Hematopoietic multipotent progenitor cell treated with erythropoietin and hydrocortisone succinate and interleukin-3 and kit ligand, for 6 days (in vitro differentiated cells): Measurements from ENCODE around the gene HIP1.
A peak's percentile ranks its signal among the peaks of the same experiment; 100 is the strongest.
"Not testable (repeated sequence)": the region's sequence is repeated elsewhere in the genome, so short reads cannot be mapped to it uniquely, and the experiment has no call there.

ENCODE experiments used
- DNase-seq: peaks from one replicate; pipeline ENCODE4 v3.0.0-alpha.2; 2015

The HIP1 gene

GRCh38 chr7:75567948-75568595, 170.7 kb downstream of the HIP1 start:
- no peak for DNase-seq

DNA sequence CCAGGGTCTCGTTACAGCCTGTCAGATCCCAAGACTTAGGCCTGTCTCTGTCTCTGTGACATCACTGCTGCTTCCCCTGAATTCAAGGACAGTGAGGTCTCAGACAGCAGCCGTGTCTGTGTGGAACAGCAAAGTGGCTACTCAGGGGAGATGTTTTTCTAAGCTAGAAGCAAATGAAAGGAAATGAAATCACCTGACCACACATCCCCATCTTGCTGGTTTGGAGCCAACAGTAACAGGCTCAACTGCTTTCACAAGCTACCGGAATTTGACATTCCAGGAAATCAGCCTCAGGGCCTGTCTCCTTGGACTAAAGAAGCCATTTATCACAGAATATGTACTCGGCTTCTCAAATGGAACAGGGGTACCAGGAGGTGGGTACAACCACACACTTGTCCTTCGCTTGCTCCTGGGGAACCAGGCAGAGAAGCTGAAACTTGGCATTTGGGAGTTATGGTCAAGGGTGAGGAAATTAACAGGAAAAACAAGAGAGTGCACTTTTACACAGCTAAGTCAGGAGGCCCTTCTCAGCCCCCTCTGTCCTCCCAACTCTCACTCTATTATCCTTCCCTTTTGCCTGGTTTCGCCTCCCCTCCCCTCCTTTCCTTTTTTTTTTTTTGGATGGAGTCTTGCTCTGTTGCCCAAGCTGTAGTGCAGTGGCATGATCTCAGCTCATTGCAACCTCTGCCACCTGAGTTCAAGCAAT, 173.5 kb downstream of the HIP1 start:
- peak; percentile 27 for DNase-seq

DNA sequence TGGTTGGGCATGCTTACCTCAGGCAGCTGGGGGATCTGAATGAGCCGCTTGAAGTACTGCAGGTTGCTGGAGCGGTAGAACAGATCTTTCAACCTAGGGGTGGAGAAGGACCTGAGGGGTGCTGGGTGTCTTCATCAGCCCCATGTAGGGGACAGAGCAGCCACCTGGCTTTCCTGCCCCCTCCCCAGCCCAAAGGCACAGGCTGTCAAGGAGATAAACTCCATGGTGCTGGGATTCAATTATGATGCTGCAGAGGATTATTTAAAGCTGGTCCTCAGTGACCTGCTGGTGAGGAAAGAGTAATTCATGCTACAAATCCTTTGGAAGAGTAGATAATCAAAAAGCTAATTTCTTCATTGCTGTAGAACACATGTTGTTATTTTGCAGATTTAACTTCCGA, 175.6 kb downstream of the HIP1 start:
- no peak for DNase-seq

GRCh38 chr7:75559976-75560365, 178.8 kb downstream of the HIP1 start:
- DNase-seq: no peak

- DNase-seq: no peak
Observed at GRCh38 chr7:75559355-75559975, 179.3 kb downstream of the HIP1 start.

DNA sequence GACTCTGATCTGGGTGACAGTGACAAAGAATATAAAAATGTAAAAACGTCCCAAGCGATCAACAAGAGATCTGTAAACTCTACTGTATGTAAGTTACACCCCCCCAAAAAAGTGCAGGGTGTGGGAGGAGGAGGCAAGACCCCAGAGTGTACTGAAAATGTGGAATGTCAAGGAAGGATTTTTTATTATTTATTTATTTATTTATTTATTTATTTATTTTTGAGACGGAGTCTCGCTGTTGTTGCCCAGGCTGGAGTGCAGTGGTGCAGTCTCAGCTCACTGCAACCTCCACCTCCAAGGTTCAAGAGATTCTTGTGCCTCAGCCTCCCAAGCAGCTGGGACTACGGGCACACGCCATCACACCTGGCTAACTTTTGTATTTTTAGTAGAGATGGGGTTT, 181.9 kb downstream of the HIP1 start:
- not testable (repeated sequence) for DNase-seq

DNA sequence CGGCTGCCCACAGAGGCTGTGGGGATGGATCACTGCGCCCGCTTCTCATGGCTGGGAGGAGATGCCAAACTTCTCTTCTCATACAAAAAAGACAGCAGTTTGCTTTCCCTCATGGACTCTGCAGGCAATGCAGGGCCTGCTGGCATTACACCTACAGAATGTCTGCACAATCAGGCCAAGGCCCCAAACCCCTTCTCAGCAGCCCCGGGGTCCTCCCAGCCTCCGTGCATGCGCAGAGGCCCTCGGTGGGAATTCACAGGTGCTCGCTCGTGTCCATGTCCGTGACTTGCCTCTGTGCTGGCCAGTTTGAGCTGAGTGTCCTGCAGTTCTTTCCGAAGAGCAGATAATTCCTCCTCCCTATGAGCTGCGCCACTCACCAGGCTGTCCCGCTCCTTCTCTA, 183.0 kb downstream of the HIP1 start:
- DNase-seq: no peak

- DNase-seq: no peak
Observed at GRCh38 chr7:75546237-75547015, 192.3 kb downstream of the HIP1 start.

DNA sequence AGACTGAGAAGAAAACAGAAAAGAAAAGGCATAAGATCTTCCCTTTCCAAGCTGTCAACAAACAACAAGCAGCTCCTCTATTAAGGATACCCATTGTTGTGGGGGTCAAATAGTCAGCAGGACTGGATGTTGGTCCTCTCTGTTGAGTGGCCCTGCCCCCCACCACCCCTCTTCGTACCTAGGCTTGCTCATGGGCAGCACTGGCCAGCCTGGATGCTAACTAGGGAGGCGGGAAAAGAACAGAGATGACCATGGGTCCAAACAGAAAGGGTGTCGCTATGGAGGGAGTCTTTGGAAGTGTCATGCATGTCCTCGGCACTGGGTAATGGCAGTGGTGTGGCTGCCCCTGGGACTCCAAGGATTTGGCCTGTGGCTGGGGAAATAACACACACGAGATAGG, 201.0 kb downstream of the HIP1 start:
- no peak for DNase-seq

DNA sequence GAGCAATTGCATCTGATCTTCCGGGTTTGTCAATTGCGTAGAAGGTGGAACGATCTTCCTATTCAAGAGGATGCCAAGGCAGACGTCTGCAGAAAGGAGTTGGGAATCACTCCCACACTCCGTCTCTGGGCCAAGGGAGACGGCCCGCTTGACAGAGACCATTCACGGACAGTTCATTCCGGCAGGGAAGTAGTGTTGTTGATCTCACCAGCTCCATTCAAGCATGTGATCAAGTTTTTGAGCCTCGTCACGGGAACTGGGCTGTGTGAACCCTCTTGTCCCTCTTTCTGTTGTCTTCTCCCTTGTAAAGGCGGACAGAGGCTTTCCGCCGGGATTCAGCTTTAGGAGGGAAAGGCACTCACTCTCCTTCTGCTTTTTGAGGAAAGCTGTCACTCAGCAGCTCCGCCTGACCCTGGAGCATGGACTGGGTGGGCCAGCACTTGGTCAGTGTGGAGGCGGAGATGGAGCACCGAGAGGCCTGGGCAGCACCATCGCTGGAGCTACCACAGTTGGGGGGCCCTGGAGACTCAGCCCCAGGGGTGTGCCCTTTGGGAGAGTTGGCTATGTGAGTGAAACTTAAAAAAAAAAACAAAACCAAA, 201.7 kb downstream of the HIP1 start:
- no peak for DNase-seq

DNA sequence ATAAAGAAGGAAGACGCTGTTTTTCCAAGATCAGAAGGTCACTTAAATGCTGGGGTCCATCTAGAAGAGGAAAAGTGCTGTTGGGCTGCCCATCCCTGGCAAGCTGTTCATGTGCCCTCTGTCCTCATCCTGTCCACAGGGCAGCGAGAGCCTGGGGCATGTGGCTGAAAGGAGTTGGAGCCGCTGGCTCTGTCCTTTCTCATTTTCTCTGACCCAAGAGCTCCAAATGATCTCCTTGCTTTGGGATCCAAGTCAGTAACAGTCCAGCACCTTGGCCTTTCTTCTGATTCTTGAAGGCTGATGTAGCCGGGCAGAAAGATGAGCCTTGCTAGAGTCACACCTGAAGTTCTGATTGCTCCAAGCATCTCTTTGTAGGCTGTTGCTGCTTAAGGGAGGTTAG, 202.2 kb downstream of the HIP1 start:
- DNase-seq: no peak

DNA sequence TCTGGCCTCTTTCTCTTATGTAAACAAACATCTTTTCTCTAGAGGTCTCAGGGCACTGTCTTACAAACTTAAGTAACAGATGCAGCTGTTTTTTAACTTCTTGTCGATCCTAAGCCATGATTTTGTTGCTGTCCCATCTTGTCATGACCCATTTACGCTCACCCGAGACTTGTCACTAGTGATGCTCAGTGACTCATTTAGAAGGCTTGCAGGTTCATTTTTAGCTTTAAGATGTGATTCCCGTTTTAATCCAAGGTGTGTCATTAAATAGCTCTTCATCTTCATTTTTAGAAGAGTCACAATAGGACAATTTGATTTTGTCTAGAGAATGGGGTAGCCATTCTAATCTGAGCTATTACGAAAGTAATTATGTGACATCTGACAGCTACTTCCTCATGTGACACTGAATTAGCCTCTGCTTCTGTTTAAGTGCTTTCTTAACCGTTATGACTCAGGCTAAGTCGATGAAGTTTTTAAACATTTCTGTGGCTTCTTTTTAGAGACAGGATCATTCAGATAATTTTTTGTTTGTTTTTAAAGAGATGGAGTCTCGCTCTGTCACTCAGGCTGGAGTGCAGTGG, 203.9 kb downstream of the HIP1 start:
- peak; percentile 66 for DNase-seq

GRCh38 chr7:75533926-75534325, 204.8 kb downstream of the HIP1 start:
- no peak for DNase-seq

- DNase-seq: no peak
Observed at GRCh38 chr7:75532639-75533038, 206.1 kb downstream of the HIP1 start.

- no peak for DNase-seq
Observed at GRCh38 chr7:75531359-75531821, 207.4 kb downstream of the HIP1 start.

- DNase-seq: peak; percentile 35
Observed at GRCh38 chr7:75527224-75527722, 211.5 kb downstream of the HIP1 start.

GRCh38 chr7:75521727-75522126, 217.0 kb downstream of the HIP1 start:
- not testable (repeated sequence) for DNase-seq

DNA sequence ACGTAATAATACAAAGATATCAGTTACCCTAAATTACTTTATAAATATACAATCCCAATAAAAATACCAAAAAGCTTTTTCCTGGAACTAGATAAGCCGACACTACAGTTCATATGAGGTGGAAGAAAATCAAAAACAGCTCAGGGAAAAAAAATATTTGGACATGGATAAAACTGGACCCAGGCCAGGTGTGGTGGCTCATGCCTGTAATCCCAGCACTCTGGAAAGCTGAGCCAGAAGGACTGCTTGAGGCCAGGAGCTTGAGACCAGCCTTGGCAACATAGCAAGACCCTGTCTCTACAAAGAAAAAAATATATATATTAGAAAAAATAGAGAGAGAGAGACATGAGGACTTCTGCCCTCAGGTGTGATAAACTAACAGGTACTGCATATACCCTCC, 219.9 kb downstream of the HIP1 start:
- DNase-seq: not testable (repeated sequence)

- DNase-seq: not testable (repeated sequence)
Observed at GRCh38 chr7:75509033-75509432, 229.7 kb downstream of the HIP1 start.

- DNase-seq: not testable (repeated sequence)
Observed at GRCh38 chr7:75492020-75492419, 246.7 kb downstream of the HIP1 start, which contains the start of gene SPDYE5. Gene SPDYE5, plus strand, starts transcription at chr7:75492320. Its CDS starts 1,728 bp downstream, at chr7:75494048.

DNA sequence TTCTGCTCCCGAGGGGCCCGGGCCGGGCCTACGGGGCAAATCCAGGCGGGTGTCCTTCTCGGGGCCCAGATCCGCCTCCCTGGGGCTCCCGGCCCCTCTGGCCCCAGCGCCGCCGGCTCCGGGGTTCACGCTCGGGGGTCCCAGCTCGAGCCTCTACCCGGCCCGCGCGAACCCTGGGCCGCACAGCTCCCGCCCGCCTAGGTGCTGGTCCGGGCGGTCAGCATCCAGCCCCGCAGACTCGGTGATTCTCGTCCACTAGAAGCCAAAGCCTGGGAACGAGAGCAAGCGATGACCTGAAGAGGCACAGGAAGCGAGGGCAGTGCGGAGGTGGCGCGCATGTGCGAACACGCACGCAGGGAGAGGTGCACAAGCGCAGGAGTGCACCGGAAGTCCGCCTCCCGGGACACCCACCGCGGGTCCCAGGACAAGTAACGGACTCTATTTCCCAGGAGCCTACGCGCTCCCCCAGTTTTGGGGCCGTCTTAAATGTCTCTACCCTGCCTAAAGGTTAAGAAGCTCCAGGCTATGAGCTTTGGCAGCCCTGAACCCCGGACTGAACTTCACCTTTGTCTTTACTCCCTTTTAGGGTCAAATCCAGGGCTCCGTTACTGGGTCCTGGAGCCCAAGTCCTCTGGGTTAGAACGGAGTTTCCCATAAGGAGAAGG, 252.6 kb downstream of the HIP1 start, which contains the start of gene POM121C:
TSS of gene POM121C (minus strand) at position 321 of the 665 bp plus-strand sequence. CDS start 44,803 bp downstream, outside the sequence.
- peak; percentile 95 for DNase-seq
